HepG2 (cell line): ENCODE data around the gene PRELP. TPM values are rescaled to one million over a fixed set of nuclear protein-coding genes. Genes with fewer than 3 reads are reported as not detected.

Experiments
- ATAC-seq: fragments of 200-7000 bp; cut with Tn5 transposase; 3 replicates; pipeline ENCODE4 v1.9.1; 2020; ENCODE audit warnings: mild to moderate bottlenecking, moderate library complexity
- BruUV-seq: library from RNA; stranded (reverse); fragments of 400-500 nt; replicated peaks from 2 replicates; lab custom pipeline; 2021; lab: Mats Ljungman, UMichigan
- CTCF ChIA-PET: fragments of 300-600 bp; formaldehyde crosslinking; extraction: SDS; loops from one replicate; lab custom pipeline; 2021; ENCODE audit warnings: low total read pairs, inconsistent platforms, low intra/inter-chr PET ratio; lab: Yijun Ruan, JAX
- POLR2A ChIA-PET: fragments of 350-600 bp; sonication (Branson Sonifier 250); formaldehyde crosslinking; loops from one replicate; lab custom pipeline; 2020; ENCODE audit warnings: antibody characterized with exemption, inconsistent platforms; lab: Yijun Ruan, JAX
- DNase-seq: peaks from one replicate; pipeline ENCODE4 v3.0.0-alpha.2; 2015; ENCODE audit warnings: low spot score
- FAIRE-seq: peaks from 3 replicates; lab custom pipeline; 2011; peaks lifted over from hg19 to GRCh38; lab: Jason Lieb, UNC
- H2AFZ ChIP-seq: one replicate; pipeline ENCODE4 v1.6.1; 2011; ENCODE audit warnings: low read length, inconsistent platforms
- H3K27ac ChIP-seq: fragments of 300-600 bp; 3 replicates; pipeline ENCODE4 v1.8.0; 2011; ENCODE audit warnings: mixed run types, mild to moderate bottlenecking, mixed read lengths, low read length, inconsistent platforms; ENCODE audit not compliant: insufficient read depth; ENCODE audit errors: extremely low read length
- H3K27me3 ChIP-seq, 2 experiments: fragments of 200-600 bp in 1 of 2; 2 replicates in 1 of 2; 3 replicates in 1 of 2; pipeline versions ENCODE4 v1.6.0 to v1.8.0; 2011; ENCODE audit warnings: low read length in 2 of 2, mild to moderate bottlenecking in 2 of 2, moderate library complexity in 2 of 2, inconsistent platforms in 1 of 2; ENCODE audit not compliant: insufficient read depth in 2 of 2, control insufficient read depth in 1 of 2
- H3K36me3 ChIP-seq, 2 experiments: fragments of 200-600 bp in 1 of 2; replicated peaks in 1 of 2; 2 replicates in 1 of 2; 3 replicates in 1 of 2; pipeline versions ENCODE4 v1.5.1 to v1.8.0; 2011; ENCODE audit warnings: low read length in 2 of 2, inconsistent platforms in 1 of 2; ENCODE audit not compliant: insufficient read depth in 2 of 2, control insufficient read depth in 1 of 2
- H3K4me1 ChIP-seq: 2 replicates; pipeline ENCODE4 v1.5.1; 2012; ENCODE audit warnings: low read length, inconsistent platforms; ENCODE audit not compliant: insufficient read depth
- H3K4me2 ChIP-seq: 2 replicates; pipeline ENCODE4 v1.6.0; 2011; ENCODE audit warnings: low read depth, low read length, inconsistent platforms
- H3K4me3 ChIP-seq, 3 experiments: fragments of 200-600 bp in 1 of 3; sonication (generic), shearing (Covaris generic) in 1 of 3; replicated peaks in 1 of 3; 2 replicates each; pipeline ENCODE4 v1.5.1; 2011 to 2016; ENCODE audit warnings: low read length in 3 of 3, inconsistent platforms in 2 of 3, low read depth in 2 of 3, mild to moderate bottlenecking in 2 of 3, control low read depth in 1 of 3, mixed read lengths in 1 of 3; ENCODE audit not compliant: insufficient read depth in 1 of 3
- H3K79me2 ChIP-seq: one replicate; pipeline ENCODE4 v1.6.1; 2011; ENCODE audit warnings: low read length, inconsistent platforms; ENCODE audit not compliant: insufficient read depth
- H3K9ac ChIP-seq: 2 replicates; pipeline ENCODE4 v1.6.0; 2011; ENCODE audit warnings: mild to moderate bottlenecking, low read depth, low read length, inconsistent platforms; ENCODE audit not compliant: insufficient read depth
- H3K9me3 ChIP-seq: 2 replicates; pipeline ENCODE4 v1.5.1; 2012; ENCODE audit warnings: mild to moderate bottlenecking, low read length
- H4K20me1 ChIP-seq: 2 replicates; pipeline ENCODE4 v1.6.0; 2011; ENCODE audit warnings: inconsistent platforms, mild to moderate bottlenecking, low read length, moderate library complexity; ENCODE audit not compliant: insufficient read depth
- ARNT2 ChIP-seq: sonication (generic); formaldehyde crosslinking; IDR thresholded peaks from 2 replicates; pipeline ENCODE4 v1.8.0; 2022; ENCODE audit warnings: mild to moderate bottlenecking, low read depth, missing genetic modification reagents, moderate library complexity
- CBX2 ChIP-seq, 2 experiments: fragments of 200-600 bp in 1 of 2; sonication (generic); formaldehyde crosslinking in 1 of 2; IDR thresholded peaks; 2 replicates each; pipeline versions ENCODE4 v1.7.0 to v1.8.1; 2018 to 2022; ENCODE audit warnings: low read depth in 2 of 2, low read length in 1 of 2, mild to moderate bottlenecking in 1 of 2, missing genetic modification reagents in 1 of 2
- EED ChIP-seq: sonication (generic); formaldehyde crosslinking; IDR thresholded peaks from 2 replicates; pipeline ENCODE4 v1.5.0; 2020; ENCODE audit warnings: mild to moderate bottlenecking, missing genetic modification reagents
- ERF ChIP-seq: IDR thresholded peaks from 2 replicates; pipeline ENCODE4 v1.6.1; 2018; ENCODE audit warnings: missing biosample characterization, missing genetic modification reagents
- GATA4 ChIP-seq: sonication (generic); IDR thresholded peaks from 2 replicates; pipeline ENCODE4 v1.6.1; 2016; ENCODE audit warnings: antibody characterized with exemption, low read depth, borderline replicate concordance
- GLMP ChIP-seq: sonication (generic); formaldehyde crosslinking; IDR thresholded peaks from 2 replicates; pipeline ENCODE4 v1.9.0; 2021; ENCODE audit warnings: missing genetic modification reagents, mild to moderate bottlenecking, borderline replicate concordance
- HNF4A ChIP-seq: sonication (generic); formaldehyde crosslinking; IDR thresholded peaks from 2 replicates; pipeline ENCODE4 v1.4.0; 2020; ENCODE audit warnings: missing genetic modification reagents
- KLF15 ChIP-seq: sonication (generic); formaldehyde crosslinking; IDR thresholded peaks from 2 replicates; pipeline ENCODE4 v1.8.1; 2023; ENCODE audit warnings: borderline replicate concordance, mild to moderate bottlenecking, inconsistent platforms, missing genetic modification reagents, mixed read lengths
- NAIF1 ChIP-seq: sonication (generic); formaldehyde crosslinking; IDR thresholded peaks from 2 replicates; pipeline ENCODE4 v1.5.0; 2020; ENCODE audit warnings: mild to moderate bottlenecking, missing genetic modification reagents, borderline replicate concordance
- NFE2L1 ChIP-seq: sonication (generic); formaldehyde crosslinking; IDR thresholded peaks from 2 replicates; pipeline ENCODE4 v1.4.0; 2020; ENCODE audit warnings: missing genetic modification reagents, mild to moderate bottlenecking, borderline replicate concordance
- NRL ChIP-seq: sonication (generic); formaldehyde crosslinking; IDR thresholded peaks from 2 replicates; pipeline ENCODE4 v1.5.0; 2020; ENCODE audit warnings: missing genetic modification reagents, mild to moderate bottlenecking, moderate library complexity, borderline replicate concordance
- THYN1 ChIP-seq: sonication (generic); formaldehyde crosslinking; IDR thresholded peaks from 2 replicates; pipeline ENCODE4 v1.8.1; 2023; ENCODE audit warnings: low read depth, mild to moderate bottlenecking, moderate library complexity, missing genetic modification reagents, borderline replicate concordance
- U2AF2 ChIP-seq: fragments of 200-400 bp; formaldehyde crosslinking; IDR thresholded peaks from 2 replicates; pipeline ENCODE4 v1.6.1; 2017; ENCODE audit warnings: low read depth, mild to moderate bottlenecking, low read length
- ZNF101 ChIP-seq: sonication (generic); formaldehyde crosslinking; IDR thresholded peaks from 2 replicates; pipeline ENCODE4 v1.4.0; 2020; ENCODE audit warnings: mild to moderate bottlenecking, low read depth, missing genetic modification reagents, borderline replicate concordance
- ZNF362 ChIP-seq: sonication (generic); formaldehyde crosslinking; IDR thresholded peaks from 2 replicates; pipeline ENCODE4 v1.4.0; 2020; ENCODE audit warnings: missing genetic modification reagents, mild to moderate bottlenecking, borderline replicate concordance
- WGBS: methylation state at CpG from one replicate; pipeline ENCODE4 v1.1.6; 2017; ENCODE audit warnings: low lambda C conversion rate; 5-methylcytosine and 5-hydroxymethylcytosine counted together
- in situ Hi-C: cut with HindIII; loops from 2 replicates; pipeline ENCODE4 v1.10.0; 2017; ENCODE audit warnings: low pct_unique_long_range_greater_than_20kb; ENCODE audit not compliant: extremely low pct_ligation_motif_present
- intact Hi-C: fragments of 100-400 bp; cut with micrococcal nuclease; formaldehyde crosslinking; loops from one replicate; pipeline ENCODE4 v1.10.0; 2022; ENCODE audit not compliant: unreplicated experiment
- polyA plus RNA-seq, 8 experiments: library from polyadenylated mRNA; depleted of rRNA in 3 of 8; stranded (reverse) in 7 of 8; unstranded in 1 of 8; fragments of >200 nt; fragmentation: Illumina TruSeq in 4 of 8; extraction: Trizol in 4 of 8; gene quantifications; 2 replicates each; pipeline versions ENCODE4 v1.2.1 to v1.2.3, GENCODE V29; 2011 to 2016; ENCODE audit warnings: low read depth in 4 of 8, missing spikeins in 1 of 8, mixed read lengths in 1 of 8; ENCODE audit not compliant: insufficient read depth in 1 of 8
- total RNA-seq, 5 experiments: library from RNA; depleted of rRNA; stranded (reverse); fragments of >200 nt; fragmentation: Illumina TruSeq; extraction: Trizol; gene quantifications; 2 replicates each; pipeline ENCODE4 v1.2.3, GENCODE V29; 2016; ENCODE audit warnings: low read depth in 1 of 5
- TF ChIP-seq, protein P1 (sequence below): sonication (generic); formaldehyde crosslinking; IDR thresholded peaks from 2 replicates; pipeline ENCODE4 v1.8.0; 2022; ENCODE audit warnings: mild to moderate bottlenecking, missing genetic modification reagents, moderate library complexity
- TF ChIP-seq, protein P2 (sequence below): sonication (generic); formaldehyde crosslinking; IDR thresholded peaks from 2 replicates; pipeline ENCODE4 v1.8.0; 2022; ENCODE audit warnings: missing genetic modification reagents, low read depth, mild to moderate bottlenecking, borderline replicate concordance
- TF ChIP-seq, protein P3 (sequence below): sonication (generic); formaldehyde crosslinking; IDR thresholded peaks from 2 replicates; pipeline ENCODE4 v1.5.1; 2020; ENCODE audit warnings: missing genetic modification reagents, mild to moderate bottlenecking, borderline replicate concordance

PRELP gene
- total and polyA plus RNA-seq, 2 of the 13 experiments (the other 11 are each of a cell fraction or from before 2014, with no cell fraction given): not detected

- DNase-seq: no peak
- Histone ChIP-seq H3K27ac (no peak overlapping the region), H3K4me1 (no peaks in the 10 kb centered on the region), H4K20me1 (no peaks in the 10 kb centered on the region), H3K9ac (no peak overlapping the region), H3K9me3 (no peaks in the 10 kb centered on the region), H2AFZ (no peak overlapping the region), H3K27me3 (peaks cover 2 to 39% of the 10 kb centered on the region in 2 experiments; a peak in 3 of 5 replicates), H3K36me3 (no peaks in the 10 kb centered on the region), H3K4me3 (no peak overlapping the region), H3K4me2 (no peak overlapping the region), H3K79me2 (no peaks in the 10 kb centered on the region)
- BruUV-seq: no TSS peak
- no peak for ATAC-seq
- ChIA-PET POLR2A (no interaction called here), CTCF (no interaction called here)
- in situ Hi-C loops: no loop called here
- 28% methylated on average over 9 of the region's 9 CpGs for WGBS
- no peak for FAIRE-seq
- TF ChIP-seq, protein P1, sequence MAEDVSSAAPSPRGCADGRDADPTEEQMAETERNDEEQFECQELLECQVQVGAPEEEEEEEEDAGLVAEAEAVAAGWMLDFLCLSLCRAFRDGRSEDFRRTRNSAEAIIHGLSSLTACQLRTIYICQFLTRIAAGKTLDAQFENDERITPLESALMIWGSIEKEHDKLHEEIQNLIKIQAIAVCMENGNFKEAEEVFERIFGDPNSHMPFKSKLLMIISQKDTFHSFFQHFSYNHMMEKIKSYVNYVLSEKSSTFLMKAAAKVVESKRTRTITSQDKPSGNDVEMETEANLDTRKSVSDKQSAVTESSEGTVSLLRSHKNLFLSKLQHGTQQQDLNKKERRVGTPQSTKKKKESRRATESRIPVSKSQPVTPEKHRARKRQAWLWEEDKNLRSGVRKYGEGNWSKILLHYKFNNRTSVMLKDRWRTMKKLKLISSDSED (CRISPR knock-in tag): no peak
- TF ChIP-seq HNF4A (CRISPR knock-in tag) (no peak), ZNF362 (no peak), ARNT2 (no peak), U2AF2 (no peak), NFE2L1 (no peak), EED (CRISPR knock-in tag) (no peak), ERF (CRISPR knock-in tag) (no peak), GLMP (CRISPR knock-in tag) (no peak), THYN1 (no peak), KLF15 (no peak), GATA4 (no peak), NRL (no peak), NAIF1 (CRISPR knock-in tag) (no peak), ZNF101 (CRISPR knock-in tag) (no peak), CBX2 (IDR thresholded peaks at IDR 0.05; ENCODE audit: low read depth, low read length) (no peak), CBX2 (CRISPR knock-in tag; IDR thresholded peaks at IDR 0.05; ENCODE audit: low read depth) (no peak)
- TF ChIP-seq, protein P2, sequence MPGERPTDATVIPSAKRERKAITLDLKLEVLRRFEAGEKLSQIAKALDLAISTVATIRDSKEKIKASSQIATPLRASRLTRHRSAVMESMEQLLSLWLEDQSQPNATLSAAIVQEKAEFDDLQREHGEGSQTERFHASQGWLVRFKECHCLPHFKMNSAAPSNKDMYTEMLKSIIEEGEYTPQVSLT (CRISPR knock-in tag): no peak
- TF ChIP-seq, protein P3, sequence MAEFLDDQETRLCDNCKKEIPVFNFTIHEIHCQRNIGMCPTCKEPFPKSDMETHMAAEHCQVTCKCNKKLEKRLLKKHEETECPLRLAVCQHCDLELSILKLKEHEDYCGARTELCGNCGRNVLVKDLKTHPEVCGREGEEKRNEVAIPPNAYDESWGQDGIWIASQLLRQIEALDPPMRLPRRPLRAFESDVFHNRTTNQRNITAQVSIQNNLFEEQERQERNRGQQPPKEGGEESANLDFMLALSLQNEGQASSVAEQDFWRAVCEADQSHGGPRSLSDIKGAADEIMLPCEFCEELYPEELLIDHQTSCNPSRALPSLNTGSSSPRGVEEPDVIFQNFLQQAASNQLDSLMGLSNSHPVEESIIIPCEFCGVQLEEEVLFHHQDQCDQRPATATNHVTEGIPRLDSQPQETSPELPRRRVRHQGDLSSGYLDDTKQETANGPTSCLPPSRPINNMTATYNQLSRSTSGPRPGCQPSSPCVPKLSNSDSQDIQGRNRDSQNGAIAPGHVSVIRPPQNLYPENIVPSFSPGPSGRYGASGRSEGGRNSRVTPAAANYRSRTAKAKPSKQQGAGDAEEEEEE (CRISPR knock-in tag): no peak
- TF ChIP-seq, all 625 proteins: peak for 0
- intact Hi-C loops: no loop called here
Observed at GRCh38 chr1:203491664-203492063, 16.1 kb downstream of the PRELP start.
